OCI-LY3 (cell line): ENCODE results near the gene CCBE1.

Experiments
- CTCF ChIP-seq: fragments of 200-600, 300-600 bp; sonication (generic); IDR thresholded peaks from 2 replicates; pipeline ENCODE4 v1.5.1; 2014; ENCODE audit warnings: antibody characterized with exemption, low read length, low read depth
- EZH2phosphoT487 ChIP-seq: fragments of 200-600 bp; shearing (Covaris generic); IDR thresholded peaks from 2 replicates; pipeline ENCODE4 v1.6.1; 2018; ENCODE audit warnings: antibody characterized with exemption, mixed run types, low read depth

GRCh38 chr18:59453468-59453961 lies 243.7 kb downstream of the CCBE1 start:
- TF ChIP-seq EZH2phosphoT487 (no peak), CTCF (no peak)
